Ascending aorta (tissue), 2 donors: Measurements from ENCODE around the gene MYNN. TPM values are rescaled to one million over a fixed set of nuclear protein-coding genes. Genes with fewer than 3 reads are reported as not detected.

Experiments
- DNase-seq, 2 donors: peaks; one replicate each; pipeline ENCODE4 v3.0.0-alpha.2; 2019; ENCODE audit warnings: low spot score in 2 of 2
- H3K27ac ChIP-seq, 2 donors: fragments of 200-600 bp; sonication (generic); one replicate each; pipeline ENCODE4 v1.5.1; 2016 to 2017; ENCODE audit warnings: mild to moderate bottlenecking in 1 of 2
- H3K27me3 ChIP-seq: fragments of 200-600 bp; sonication (generic); one replicate; pipeline ENCODE4 v1.5.1; 2017
- H3K36me3 ChIP-seq, 2 donors: fragments of 200-600 bp; sonication (generic); one replicate each; pipeline ENCODE4 v1.5.1; 2016
- H3K4me1 ChIP-seq, 2 donors: fragments of 200-600 bp; sonication (generic); one replicate each; pipeline ENCODE4 v1.5.1; 2016 to 2017; ENCODE audit warnings: mild to moderate bottlenecking in 1 of 2
- H3K4me3 ChIP-seq, 2 donors: fragments of 200-600 bp; sonication (generic); one replicate each; pipeline ENCODE4 v1.5.1; 2016 to 2017; ENCODE audit warnings: mild to moderate bottlenecking in 1 of 2
- H3K9me3 ChIP-seq, 2 donors: fragments of 200-600 bp; sonication (generic); one replicate each; pipeline ENCODE4 v1.5.1; 2016
- CTCF ChIP-seq, 3 experiments: fragments of 200-600 bp in 2 of 3; fragments of 450-650 bp in 1 of 3; sonication (generic) in 2 of 3; IDR thresholded peaks; one replicate each; pipeline ENCODE4 v1.5.1; 2016 to 2019; ENCODE audit warnings: antibody characterized with exemption in 3 of 3, mild to moderate bottlenecking in 1 of 3, moderate library complexity in 1 of 3
- intact Hi-C: fragments of 100-400 bp; cut with DNase I; formaldehyde crosslinking; loops from one replicate; pipeline ENCODE4 v1.15.1; 2023
- total RNA-seq: library from RNA; depleted of rRNA; stranded (reverse); fragments of >200 nt; gene quantifications from one replicate; pipeline ENCODE4 v1.1.0, GENCODE V29; 2016

The MYNN gene
- total RNA-seq, 1 donor from 2014 or later, result 3.9 TPM

GRCh38 chr3:169822540-169822939 lies 49.3 kb downstream of the MYNN start:
- Histone ChIP-seq H3K9me3 (no peaks in the 10 kb centered on the region), H3K4me3 (no peak overlapping the region), H3K4me1 (no peaks in the 10 kb centered on the region), H3K36me3 (no peaks in the 10 kb centered on the region), H3K27me3 (no peaks in the 10 kb centered on the region), H3K27ac (no peak overlapping the region)
- DNase-seq, result no peak
- intact Hi-C loops, result no loop called here
- no peak for TF ChIP-seq CTCF (IDR thresholded peaks at IDR 0.05)

- Histone ChIP-seq H3K9me3 (no peaks in the 10 kb centered on the region), H3K36me3 (no peaks in the 10 kb centered on the region), H3K4me1 (no peaks in the 10 kb centered on the region), H3K27ac (no peak overlapping the region), H3K27me3 (no peaks in the 10 kb centered on the region), H3K4me3 (no peak overlapping the region)
- no peak for DNase-seq
- TF ChIP-seq CTCF (IDR thresholded peaks at IDR 0.05), result no peak
- intact Hi-C loops, result no loop called here
These were observed 49.8 kb downstream of the MYNN start for GRCh38 chr3:169822983-169823382.

GRCh38 chr3:169825316-169825715 lies 52.1 kb downstream of the MYNN start:
- Histone ChIP-seq H3K36me3 (no peaks in the 10 kb centered on the region), H3K4me1 (no peaks in the 10 kb centered on the region), H3K9me3 (no peaks in the 10 kb centered on the region), H3K4me3 (no peak overlapping the region), H3K27me3 (no peaks in the 10 kb centered on the region), H3K27ac (no peak overlapping the region)
- no peak for TF ChIP-seq CTCF (IDR thresholded peaks at IDR 0.05)
- intact Hi-C loops, result no loop called here
- no peak for DNase-seq

GRCh38 chr3:169827712-169828111 lies 54.5 kb downstream of the MYNN start:
- no peak overlapping the region for H3K4me3 ChIP-seq
- H3K36me3 ChIP-seq, result no peaks in the 10 kb centered on the region
- DNase-seq, result no peak
- no peak overlapping the region for H3K27ac ChIP-seq
- no peaks in the 10 kb centered on the region for H3K4me1 ChIP-seq
- no peak for TF ChIP-seq CTCF (IDR thresholded peaks at IDR 0.05)
- H3K9me3 ChIP-seq, result no peaks in the 10 kb centered on the region
- intact Hi-C loops, result no loop called here
- H3K27me3 ChIP-seq, result no peaks in the 10 kb centered on the region

- Histone ChIP-seq H3K4me1 (no peaks in the 10 kb centered on the region), H3K9me3 (no peaks in the 10 kb centered on the region), H3K4me3 (no peak overlapping the region), H3K27ac (no peak overlapping the region), H3K36me3 (no peaks in the 10 kb centered on the region), H3K27me3 (no peaks in the 10 kb centered on the region)
- intact Hi-C loops, result no loop called here
- TF ChIP-seq CTCF (IDR thresholded peaks at IDR 0.05), result no peak
- DNase-seq, result no peak
These were observed 62.3 kb downstream of the MYNN start for GRCh38 chr3:169835533-169835932.
